ENCODE measurements around the gene CD5L. TPM values are rescaled to one million over a fixed set of nuclear protein-coding genes. Genes with fewer than 3 reads are reported as not detected.

The CD5L gene
- total RNA-seq, 2 donors from 2014 or later, result not detected

GRCh38 chr1:157831968-157832626 lies 9.5 kb downstream of the CD5L start:
- H3K27me3 ChIP-seq (ENCODE audit: control insufficient read depth, insufficient read depth, low read length, poor library complexity, severe bottlenecking), result no peaks in the 10 kb centered on the region
- no peak overlapping the region for H3K4me3 Mint-ChIP-seq
- H3K9ac ChIP-seq (ENCODE audit: extremely low read depth, low read length, poor library complexity, severe bottlenecking), result no peak overlapping the region
- H3K9me3 Mint-ChIP-seq, result no peaks in the 10 kb centered on the region
- H3K9me3 ChIP-seq (ENCODE audit: control insufficient read depth, low read length), result no peaks in the 10 kb centered on the region
- DNase-seq, result no peak
- no peaks in the 10 kb centered on the region for H3K36me3 ChIP-seq (ENCODE audit: control insufficient read depth, insufficient read depth, low read length)
- H3K36me3 Mint-ChIP-seq (ENCODE audit: low read depth), result no peaks in the 10 kb centered on the region
- no peak for TF ChIP-seq CTCF (conservative IDR thresholded peaks at IDR 0.05)
- 89 to 95% methylated on average over 4 of the region's 4 CpGs for WGBS, 2 experiments (ENCODE audit: insufficient coverage in 1 of 2, insufficient read length in 1 of 2)
- no peak overlapping the region for H3K27ac Mint-ChIP-seq
- H3K4me1 Mint-ChIP-seq, result no peaks in the 10 kb centered on the region
- no peak overlapping the region for H3K4me3 ChIP-seq (ENCODE audit: low read length)
- H3K27ac ChIP-seq (ENCODE audit: low read depth, low read length), result no peak overlapping the region
- H3K27me3 Mint-ChIP-seq (ENCODE audit: insufficient read depth), result no peaks in the 10 kb centered on the region
- H3K4me1 ChIP-seq (ENCODE audit: control insufficient read depth, insufficient read depth, low read length), result no peaks in the 10 kb centered on the region

GRCh38 chr1:157830887-157831286 lies 10.7 kb downstream of the CD5L start:
- Histone ChIP-seq H3K4me3 (ENCODE audit: low read length) (no peak overlapping the region), H3K9ac (ENCODE audit: extremely low read depth, low read length, poor library complexity, severe bottlenecking) (no peak overlapping the region), H3K9me3 (ENCODE audit: control insufficient read depth, low read length) (no peaks in the 10 kb centered on the region), H3K4me1 (ENCODE audit: control insufficient read depth, insufficient read depth, low read length) (no peaks in the 10 kb centered on the region), H3K36me3 (ENCODE audit: control insufficient read depth, insufficient read depth, low read length) (no peaks in the 10 kb centered on the region), H3K27me3 (ENCODE audit: control insufficient read depth, insufficient read depth, low read length, poor library complexity, severe bottlenecking) (no peaks in the 10 kb centered on the region), H3K27ac (ENCODE audit: low read depth, low read length) (no peak overlapping the region)
- Mint-ChIP-seq H3K27me3 (ENCODE audit: insufficient read depth) (no peaks in the 10 kb centered on the region), H3K4me1 (no peaks in the 10 kb centered on the region), H3K9me3 (no peaks in the 10 kb centered on the region), H3K27ac (no peak overlapping the region), H3K4me3 (no peak overlapping the region), H3K36me3 (ENCODE audit: low read depth) (no peaks in the 10 kb centered on the region)
- 90 to 100% methylated on average over 1 to 2 of the region's 2 CpGs for WGBS, 2 experiments (ENCODE audit: insufficient coverage in 1 of 2, insufficient read length in 1 of 2)
- no peak for TF ChIP-seq CTCF (conservative IDR thresholded peaks at IDR 0.05)
- no peak for DNase-seq

GRCh38 chr1:157829711-157830110 lies 11.9 kb downstream of the CD5L start:
- no peak overlapping the region for H3K4me3 ChIP-seq (ENCODE audit: low read length)
- Mint-ChIP-seq H3K4me1 (no peaks in the 10 kb centered on the region), H3K27me3 (ENCODE audit: insufficient read depth) (no peaks in the 10 kb centered on the region), H3K36me3 (ENCODE audit: low read depth) (no peaks in the 10 kb centered on the region), H3K4me3 (no peak overlapping the region), H3K27ac (no peak overlapping the region), H3K9me3 (no peaks in the 10 kb centered on the region)
- H3K9me3 ChIP-seq (ENCODE audit: control insufficient read depth, low read length), result no peaks in the 10 kb centered on the region
- no peak overlapping the region for H3K9ac ChIP-seq (ENCODE audit: extremely low read depth, low read length, poor library complexity, severe bottlenecking)
- no peak for DNase-seq
- H3K27me3 ChIP-seq (ENCODE audit: control insufficient read depth, insufficient read depth, low read length, poor library complexity, severe bottlenecking), result no peaks in the 10 kb centered on the region
- 85 to 89% methylated on average over 2 to 3 of the region's 3 CpGs for WGBS, 2 experiments (ENCODE audit: insufficient coverage in 1 of 2, insufficient read length in 1 of 2)
- no peak for TF ChIP-seq CTCF (conservative IDR thresholded peaks at IDR 0.05)
- H3K4me1 ChIP-seq (ENCODE audit: control insufficient read depth, insufficient read depth, low read length), result no peaks in the 10 kb centered on the region
- H3K27ac ChIP-seq (ENCODE audit: low read depth, low read length), result no peak overlapping the region
- H3K36me3 ChIP-seq (ENCODE audit: control insufficient read depth, insufficient read depth, low read length), result no peaks in the 10 kb centered on the region
